Endothelial cell (in vitro differentiated cells): Measurements from ENCODE around the gene PDE10A. TPM values are rescaled to one million over a fixed set of nuclear protein-coding genes. Genes with fewer than 3 reads are reported as not detected.

ENCODE experiments used
- DNase-seq: peaks from one replicate; pipeline ENCODE4 v3.0.0; 2021; ENCODE audit warnings: low spot score
- H3K27ac Mint-ChIP-seq: one replicate; pipeline ENCODE4 v1.8.0; 2021; ENCODE audit warnings: mixed read lengths, inconsistent platforms; ENCODE audit not compliant: unreplicated experiment
- H3K27me3 Mint-ChIP-seq: one replicate; pipeline ENCODE4 v1.8.0; 2021; ENCODE audit warnings: mild to moderate bottlenecking, moderate library complexity, mixed read lengths, inconsistent platforms; ENCODE audit not compliant: unreplicated experiment
- H3K36me3 Mint-ChIP-seq: one replicate; pipeline ENCODE4 v1.8.0; 2021; ENCODE audit warnings: mild to moderate bottlenecking, low read depth, mixed read lengths, inconsistent platforms; ENCODE audit not compliant: unreplicated experiment
- H3K4me1 Mint-ChIP-seq: one replicate; pipeline ENCODE4 v1.8.0; 2021; ENCODE audit warnings: mild to moderate bottlenecking, mixed read lengths, inconsistent platforms; ENCODE audit not compliant: unreplicated experiment
- H3K4me3 Mint-ChIP-seq: one replicate; pipeline ENCODE4 v1.8.0; 2021; ENCODE audit warnings: mild to moderate bottlenecking, mixed read lengths, inconsistent platforms; ENCODE audit not compliant: unreplicated experiment
- H3K9me3 Mint-ChIP-seq: one replicate; pipeline ENCODE4 v1.8.0; 2021; ENCODE audit warnings: mixed read lengths, inconsistent platforms; ENCODE audit not compliant: unreplicated experiment
- CTCF ChIP-seq: fragments of 200-600 bp; sonication (generic); IDR thresholded peaks from one replicate; pipeline ENCODE4 v1.5.0; 2021; ENCODE audit warnings: antibody characterized with exemption; ENCODE audit not compliant: unreplicated experiment
- total RNA-seq: library from RNA; stranded (reverse); fragmentation: NEBNext Ultra II Directional; extraction: Animal tissue kit (Norgen Biotek cat#: 25700); gene quantifications from one replicate; pipeline ENCODE4 v1.2.1, GENCODE V29; 2021; ENCODE audit not compliant: unreplicated experiment

The PDE10A gene
- total RNA-seq, 1 donor from 2014 or later, result 11.5 TPM

- Mint-ChIP-seq H3K27me3 (peaks cover 2% of the 10 kb centered on the region), H3K9me3 (no peaks in the 10 kb centered on the region)
Measured at GRCh38 chr6:165686596-165687365, 23.7 kb upstream of the PDE10A start.

GRCh38 chr6:165685302-165685701 lies 22.3 kb upstream of the PDE10A start:
- DNase-seq, result no peak
- Mint-ChIP-seq H3K27ac (no peak overlapping the region), H3K9me3 (no peaks in the 10 kb centered on the region), H3K4me3 (no peak overlapping the region), H3K27me3 (peaks cover 2% of the 10 kb centered on the region), H3K36me3 (no peaks in the 10 kb centered on the region), H3K4me1 (peaks cover 10% of the 10 kb centered on the region)
- TF ChIP-seq CTCF, result no peak

More at GRCh38 chr6:165686596-165687365, 23.7 kb upstream of the PDE10A start:
- Mint-ChIP-seq H3K27ac (no peak overlapping the region), H3K4me1 (peaks cover 10% of the 10 kb centered on the region), H3K36me3 (peaks cover 4% of the 10 kb centered on the region), H3K4me3 (no peak overlapping the region)
- no peak for TF ChIP-seq CTCF
- no peak for DNase-seq

GRCh38 chr6:165684333-165684732 lies 21.3 kb upstream of the PDE10A start:
- no peak for DNase-seq
- peaks cover 2% of the 10 kb centered on the region for H3K27me3 Mint-ChIP-seq
- no peak overlapping the region for H3K4me3 Mint-ChIP-seq
- TF ChIP-seq CTCF, result no peak
- peaks cover 10% of the 10 kb centered on the region for H3K4me1 Mint-ChIP-seq
- no peaks in the 10 kb centered on the region for H3K36me3 Mint-ChIP-seq
- no peak overlapping the region for H3K27ac Mint-ChIP-seq
- H3K9me3 Mint-ChIP-seq, result no peaks in the 10 kb centered on the region

GRCh38 chr6:165680975-165681374 lies 17.9 kb upstream of the PDE10A start:
- TF ChIP-seq CTCF, result no peak
- Mint-ChIP-seq H3K27ac (no peak overlapping the region), H3K27me3 (peaks cover 5% of the 10 kb centered on the region), H3K9me3 (no peaks in the 10 kb centered on the region), H3K36me3 (no peaks in the 10 kb centered on the region), H3K4me3 (no peak overlapping the region), H3K4me1 (peaks cover 7% of the 10 kb centered on the region)
- no peak for DNase-seq

GRCh38 chr6:165679326-165679725 lies 16.3 kb upstream of the PDE10A start:
- Mint-ChIP-seq H3K36me3 (no peaks in the 10 kb centered on the region), H3K27me3 (peaks cover 5% of the 10 kb centered on the region), H3K4me1 (peaks cover 5% of the 10 kb centered on the region), H3K4me3 (no peak overlapping the region), H3K9me3 (no peaks in the 10 kb centered on the region), H3K27ac (no peak overlapping the region)
- DNase-seq, result no peak
- no peak for TF ChIP-seq CTCF
